Urinary bladder (tissue), 4 donors: Measurements from ENCODE around the gene HTR7. TPM values are rescaled to one million over a fixed set of nuclear protein-coding genes. Genes with fewer than 3 reads are reported as not detected.

ENCODE experiments used
- DNase-seq: peaks from one replicate; pipeline ENCODE4 v3.0.0-alpha.2; 2015; ENCODE audit errors: extremely low spot score
- H3K27ac ChIP-seq: one replicate; pipeline ENCODE4 v1.5.1; 2013; ENCODE audit warnings: low read depth, mild to moderate bottlenecking, moderate library complexity
- H3K36me3 ChIP-seq: one replicate; pipeline ENCODE4 v1.6.1; 2013; ENCODE audit warnings: mild to moderate bottlenecking, moderate library complexity; ENCODE audit not compliant: insufficient read depth
- H3K4me1 ChIP-seq: one replicate; pipeline ENCODE4 v1.6.1; 2013; ENCODE audit warnings: mild to moderate bottlenecking, moderate library complexity; ENCODE audit not compliant: insufficient read depth
- H3K4me3 ChIP-seq: one replicate; pipeline ENCODE4 v1.5.1; 2013; ENCODE audit warnings: low read depth, low read length
- WGBS: extraction: QIAGEN DNeasy Blood & Tissue Kit; methylation state at CpG from one replicate; pipeline ENCODE4 v1.1.7; 2013; 5-methylcytosine and 5-hydroxymethylcytosine counted together
- polyA plus RNA-seq: library from polyadenylated mRNA; stranded (reverse); fragments of 200-250 nt; gene quantifications from one replicate; pipeline ENCODE4 v1.2.3, GENCODE V29; 2013
- total RNA-seq: library from RNA; depleted of rRNA; stranded (reverse); fragments of >200 nt; gene quantifications from one replicate; pipeline ENCODE4 v1.2.3, GENCODE V29; 2014
- donor health status: healthy with polysubstance abuse.
- donor health status: healthy.

Gene HTR7
- total and polyA plus RNA-seq, 2 donors: 2.1 to 2.2 TPM

DNA sequence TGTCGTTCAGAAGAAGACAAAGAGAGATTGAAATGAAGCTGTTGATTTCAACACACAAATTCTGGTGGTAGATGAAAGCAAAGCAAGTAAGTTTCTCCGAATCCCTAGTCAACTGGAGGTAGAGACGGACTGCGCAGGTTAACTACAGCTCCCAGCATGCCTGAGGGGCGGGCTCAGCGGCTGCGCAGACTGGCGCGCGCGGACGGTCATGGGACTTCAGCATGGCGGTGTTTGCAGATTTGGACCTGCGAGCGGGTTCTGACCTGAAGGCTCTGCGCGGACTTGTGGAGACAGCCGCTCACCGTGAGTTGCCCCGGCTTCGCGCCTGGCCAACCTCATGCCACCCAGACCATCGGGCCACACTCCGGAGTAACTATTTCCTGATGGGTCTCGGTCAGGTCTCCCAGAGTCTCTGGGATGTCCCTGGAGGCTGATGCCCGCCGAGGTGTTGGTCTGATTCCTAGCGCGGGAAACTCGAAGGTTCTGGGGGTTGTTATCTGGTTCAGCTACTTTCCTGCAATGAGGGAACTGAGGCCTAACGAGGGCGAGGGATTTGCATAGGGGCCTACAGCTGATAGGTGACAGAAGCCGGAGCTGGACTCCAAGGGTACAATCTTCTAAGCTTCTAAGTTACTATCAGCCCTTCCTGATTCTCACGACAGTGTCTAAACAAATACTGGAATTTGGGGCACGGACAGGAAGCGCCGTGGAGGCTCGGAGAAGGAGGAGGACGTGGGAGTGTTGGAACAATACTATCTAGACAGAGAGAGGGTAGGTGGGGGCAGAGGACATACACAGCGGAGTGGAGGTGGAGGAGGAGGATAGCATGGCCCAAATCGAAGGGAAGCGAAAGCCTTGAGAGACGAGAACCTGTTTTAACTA, 14.2 kb upstream of the HTR7 start, which contains the start of gene RPP30:
TSS of gene RPP30 (plus strand) at position 209 of the 882 bp plus-strand sequence. CDS start at position 222, 13 bp downstream.
- peak within 1 kb of the TSS; percentile 25 for H3K27ac ChIP-seq
- DNase-seq: peak; percentile 62
- H3K4me1 ChIP-seq: peaks cover 3% of the 10 kb centered on the region
- WGBS: under 1% methylated on average over 43 of the region's 43 CpGs
- peak within 1 kb of the TSS; percentile 74 for H3K4me3 ChIP-seq
- H3K36me3 ChIP-seq: no peaks in the 10 kb centered on the region

- whole genome bisulfite sequencing: 1% methylated on average over 14 of the region's 14 CpGs
- peak; percentile 54 for DNase-seq
- peaks cover 3% of the 10 kb centered on the region for H3K4me1 ChIP-seq
- peak overlapping the region; percentile 74 for H3K4me3 ChIP-seq
- H3K36me3 ChIP-seq: no peaks in the 10 kb centered on the region
- H3K27ac ChIP-seq: no peak overlapping the region
Measured at GRCh38 chr10:90871279-90871765, 13.5 kb upstream of the HTR7 start.

DNA sequence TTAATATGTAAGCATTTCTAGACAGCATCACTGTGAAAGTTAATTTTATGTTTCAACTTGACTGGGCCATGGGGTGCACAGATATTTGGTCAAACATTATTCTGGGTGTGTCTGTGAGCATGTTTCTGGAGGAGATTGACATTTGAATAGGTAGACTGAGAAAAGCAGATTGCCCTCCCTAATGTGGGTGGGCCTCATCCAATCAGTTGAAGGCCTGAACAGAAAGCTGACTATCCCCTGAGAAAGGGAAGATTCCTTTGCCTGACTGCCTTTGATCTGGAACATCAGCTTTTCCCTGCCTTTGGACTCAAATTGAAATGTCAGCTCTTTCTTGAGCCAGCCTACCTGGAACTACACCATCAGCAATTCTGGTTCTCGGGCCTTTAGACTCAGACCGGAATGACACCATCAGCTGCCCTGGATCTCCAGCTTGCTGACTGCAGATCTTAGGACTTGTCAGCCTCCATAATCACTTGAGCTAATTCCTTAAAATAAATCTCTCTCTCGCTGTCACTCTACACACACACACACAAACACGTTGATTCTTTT, 8.3 kb upstream of the HTR7 start:
- H3K36me3 ChIP-seq: no peaks in the 10 kb centered on the region
- no peak overlapping the region for H3K4me3 ChIP-seq
- WGBS: 89% methylated on average over 4 of the region's 4 CpGs
- no peak for DNase-seq
- no peak overlapping the region for H3K27ac ChIP-seq
- no peaks in the 10 kb centered on the region for H3K4me1 ChIP-seq

DNA sequence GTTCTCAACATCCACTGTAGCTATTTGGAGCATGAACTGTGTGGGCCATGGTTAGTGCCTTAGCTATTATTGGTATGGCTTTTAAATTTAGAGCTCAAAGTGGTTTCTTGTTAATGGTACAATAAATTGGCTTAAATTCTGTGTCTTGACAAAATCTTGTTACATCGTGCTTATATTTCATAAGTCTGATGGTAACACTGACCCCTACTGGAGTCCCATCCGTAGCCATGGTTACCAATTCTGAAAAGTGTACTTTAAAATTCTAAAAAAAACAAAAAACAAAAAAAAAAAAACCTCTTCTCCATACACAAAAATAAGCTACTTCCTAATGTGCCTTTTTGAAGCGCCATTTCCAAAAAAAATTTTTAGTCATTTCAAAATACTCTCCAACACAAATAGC, 7.6 kb upstream of the HTR7 start:
- H3K27ac ChIP-seq: no peak overlapping the region
- H3K36me3 ChIP-seq: no peaks in the 10 kb centered on the region
- 31% methylated on average over 3 of the region's 3 CpGs for WGBS

DNA sequence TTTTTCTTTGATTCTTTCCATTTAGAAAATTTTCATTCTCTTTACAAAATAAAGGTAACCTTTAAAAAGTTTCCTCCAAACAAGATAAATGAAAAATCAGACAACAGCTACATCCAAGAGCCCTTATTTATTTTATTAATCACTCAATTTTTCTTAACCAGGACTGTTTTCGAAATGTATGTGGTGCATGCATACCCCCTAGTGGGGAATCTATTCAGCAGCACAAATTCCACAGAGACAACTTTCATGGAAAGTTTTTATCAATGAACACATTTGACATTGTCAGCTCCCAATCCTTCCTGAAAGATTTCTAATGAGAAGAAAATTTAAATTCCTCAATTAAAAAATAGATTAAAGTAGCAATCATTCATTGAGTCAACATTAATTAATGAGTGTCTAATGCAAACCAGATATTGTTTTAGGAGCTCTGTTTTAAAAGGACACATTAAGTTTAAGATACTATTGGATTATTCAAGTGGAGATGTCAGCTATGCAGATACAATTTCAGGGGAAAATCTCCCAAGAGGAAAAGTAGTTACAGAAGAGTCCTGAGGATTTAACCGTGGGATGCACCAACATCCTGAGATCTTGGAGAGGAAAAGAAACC, 5.2 kb upstream of the HTR7 start:
- no peak overlapping the region for H3K4me3 ChIP-seq
- H3K27ac ChIP-seq: no peak overlapping the region
- H3K4me1 ChIP-seq: no peaks in the 10 kb centered on the region
- no peaks in the 10 kb centered on the region for H3K36me3 ChIP-seq
- no peak for DNase-seq
- WGBS: 36% methylated on average over 2 of the region's 2 CpGs

More for the DNA sequence above, 7.6 kb upstream of the HTR7 start:
- no peak for DNase-seq
- Histone ChIP-seq H3K4me1 (no peaks in the 10 kb centered on the region), H3K4me3 (no peak overlapping the region)

DNA sequence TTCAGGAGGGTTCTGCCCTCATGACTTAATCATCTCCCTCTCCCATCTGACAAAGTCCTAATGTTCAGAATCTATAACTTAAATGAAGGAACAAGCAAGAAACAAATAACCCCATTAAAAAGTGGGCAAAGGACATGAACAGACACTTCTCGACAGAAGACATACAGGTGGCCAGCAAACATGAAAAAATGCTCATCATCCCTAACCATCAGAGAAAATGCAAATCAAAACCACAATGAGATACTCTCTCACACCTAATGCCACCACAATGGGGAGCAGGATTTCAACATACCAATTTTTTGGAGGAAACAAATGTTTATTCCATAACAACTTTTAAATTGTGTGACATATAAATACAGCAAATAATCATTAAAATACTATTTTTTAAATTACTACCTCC, 3.0 kb upstream of the HTR7 start:
- H3K27ac ChIP-seq: no peak overlapping the region
- H3K36me3 ChIP-seq: no peaks in the 10 kb centered on the region
- DNase-seq: no peak
- WGBS: 89% methylated on average over 1 of the region's 1 CpG
- H3K4me1 ChIP-seq: no peaks in the 10 kb centered on the region
- no peak overlapping the region for H3K4me3 ChIP-seq

DNA sequence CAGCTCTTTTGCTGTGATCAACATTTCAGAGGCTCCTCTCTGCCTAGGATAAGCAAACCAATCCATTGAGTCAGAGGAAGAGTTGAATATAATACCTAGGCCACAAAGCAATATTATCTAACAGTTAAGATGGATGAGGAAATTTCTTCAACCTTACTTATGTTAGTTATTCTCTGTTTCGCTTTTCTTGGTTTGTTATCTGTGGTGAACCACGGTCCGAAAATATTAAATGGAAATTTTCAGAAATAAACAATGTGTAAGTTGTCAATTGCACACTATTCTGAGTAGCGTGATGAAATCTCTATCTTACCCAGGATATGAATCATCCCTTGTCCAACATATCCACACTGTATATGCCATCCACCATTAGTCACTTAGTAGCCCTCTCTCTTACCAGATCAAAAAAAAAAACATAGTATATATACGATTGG, 1.5 kb upstream of the HTR7 start:
- DNase-seq: no peak
- 84% methylated on average over 5 of the region's 5 CpGs for WGBS
- Histone ChIP-seq H3K4me1 (no peaks in the 10 kb centered on the region), H3K4me3 (no peak overlapping the region), H3K27ac (no peak overlapping the region), H3K36me3 (no peaks in the 10 kb centered on the region)

GRCh38 chr10:90858461-90858968, 676 bp upstream of the HTR7 start:
- Histone ChIP-seq H3K27ac (no peak overlapping the region), H3K4me3 (peak overlapping the region; percentile 93), H3K36me3 (no peaks in the 10 kb centered on the region), H3K4me1 (no peaks in the 10 kb centered on the region)
- 38% methylated on average over 10 of the region's 10 CpGs for WGBS
- no peak for DNase-seq

- peak overlapping the region; percentile 93 for H3K4me3 ChIP-seq
- WGBS: 6% methylated on average over 59 of the region's 59 CpGs
- peak overlapping the region; percentile 79 for H3K27ac ChIP-seq
- no peaks in the 10 kb centered on the region for H3K4me1 ChIP-seq
- no peaks in the 10 kb centered on the region for H3K36me3 ChIP-seq
- no peak for DNase-seq
Measured at GRCh38 chr10:90856964-90857634, 740 bp downstream of the HTR7 start.

DNA sequence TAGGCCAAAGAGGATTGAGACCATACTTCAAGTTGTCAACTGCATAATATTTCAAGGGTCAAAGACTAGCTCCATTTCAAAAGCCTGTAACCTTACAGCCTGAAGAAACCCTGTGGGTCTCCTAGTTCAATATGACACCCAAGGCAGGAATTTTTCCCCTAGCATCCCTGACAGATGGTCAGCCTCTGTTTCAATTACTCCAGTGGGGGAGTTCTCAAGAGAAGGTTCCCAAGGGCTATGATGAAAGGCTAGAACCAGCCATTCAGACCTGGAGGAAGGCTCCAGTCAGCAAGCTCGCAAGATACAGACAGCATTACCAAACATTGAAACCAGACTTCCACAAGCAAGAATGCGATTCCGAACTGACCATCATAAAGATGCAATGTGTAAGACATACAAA, 1.6 kb downstream of the HTR7 start:
- H3K4me1 ChIP-seq: no peaks in the 10 kb centered on the region
- peak overlapping the region; percentile 4 for H3K4me3 ChIP-seq
- no peak for DNase-seq
- no peaks in the 10 kb centered on the region for H3K36me3 ChIP-seq
- H3K27ac ChIP-seq: no peak overlapping the region
- 89% methylated on average over 3 of the region's 3 CpGs for WGBS

DNA sequence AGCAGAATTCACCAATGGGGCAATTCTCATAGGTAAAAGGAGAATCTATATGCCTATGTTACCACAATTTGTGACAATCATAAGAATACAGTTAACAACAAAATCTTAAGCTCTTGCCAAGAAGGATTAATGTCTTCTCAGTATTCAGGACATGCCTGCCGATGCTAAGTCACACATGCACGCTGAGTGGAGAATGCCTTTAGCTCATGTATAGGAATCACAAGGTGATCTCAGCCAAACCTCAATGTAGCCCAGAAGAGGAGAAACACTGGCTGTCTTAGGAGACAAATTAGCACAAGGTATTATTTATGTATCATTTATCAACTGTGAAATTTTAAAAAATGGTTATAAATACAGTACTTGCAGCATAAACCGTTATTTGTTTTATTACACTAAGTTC, 2.7 kb downstream of the HTR7 start:
- no peak overlapping the region for H3K4me3 ChIP-seq
- no peak for DNase-seq
- no peak overlapping the region for H3K27ac ChIP-seq
- H3K36me3 ChIP-seq: no peaks in the 10 kb centered on the region
- 76% methylated on average over 3 of the region's 3 CpGs for WGBS
- no peaks in the 10 kb centered on the region for H3K4me1 ChIP-seq

- H3K4me1 ChIP-seq: no peaks in the 10 kb centered on the region
- no peak for DNase-seq
- WGBS: 81% methylated on average over 1 of the region's 1 CpG
- H3K4me3 ChIP-seq: no peak overlapping the region
- no peak overlapping the region for H3K27ac ChIP-seq
- no peaks in the 10 kb centered on the region for H3K36me3 ChIP-seq
Measured at GRCh38 chr10:90849956-90850749, 7.7 kb downstream of the HTR7 start.
